HG02870 (cell line): ENCODE results near the gene DTWD2.
"Not testable (repeated sequence)": the region's sequence is repeated elsewhere in the genome, so short reads cannot be mapped to it uniquely, and the experiment has no call there.

Experiments used
- ATAC-seq: cut with Tn5 transposase; IDR thresholded peaks from one replicate; pipeline ENCODE4 v1.9.1; 2021; ENCODE audit warnings: mild to moderate bottlenecking, moderate library complexity; ENCODE audit not compliant: unreplicated experiment

Gene DTWD2

DNA sequence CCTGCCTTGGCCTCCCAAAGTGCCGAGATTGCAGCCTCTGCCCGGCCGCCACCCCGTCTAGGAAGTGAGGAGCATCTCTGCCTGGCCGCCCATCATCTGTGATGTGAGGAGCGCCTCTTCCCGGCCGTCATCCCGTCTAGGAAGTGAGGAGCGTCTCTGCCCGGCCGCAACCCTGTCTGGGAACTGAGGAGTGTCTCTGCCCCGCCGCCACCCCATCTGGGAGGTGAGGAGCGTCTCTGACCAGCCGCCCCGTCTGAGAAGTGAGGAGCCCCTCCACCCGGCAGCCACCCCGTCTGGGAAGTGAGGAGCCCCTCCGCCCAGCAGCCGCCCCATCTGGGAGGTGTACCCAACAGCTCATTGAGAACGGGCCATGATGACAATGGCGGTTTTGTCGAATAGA, 10.5 kb upstream of the DTWD2 start:
- not testable (repeated sequence) for ATAC-seq

GRCh38 chr5:118996098-118996497, 7.8 kb upstream of the DTWD2 start:
- no peak for ATAC-seq

- ATAC-seq, result no peak
These were observed 6.2 kb upstream of the DTWD2 start for GRCh38 chr5:118994595-118994994.

GRCh38 chr5:118993118-118993517, 4.8 kb upstream of the DTWD2 start:
- ATAC-seq, result not testable (repeated sequence)

DNA sequence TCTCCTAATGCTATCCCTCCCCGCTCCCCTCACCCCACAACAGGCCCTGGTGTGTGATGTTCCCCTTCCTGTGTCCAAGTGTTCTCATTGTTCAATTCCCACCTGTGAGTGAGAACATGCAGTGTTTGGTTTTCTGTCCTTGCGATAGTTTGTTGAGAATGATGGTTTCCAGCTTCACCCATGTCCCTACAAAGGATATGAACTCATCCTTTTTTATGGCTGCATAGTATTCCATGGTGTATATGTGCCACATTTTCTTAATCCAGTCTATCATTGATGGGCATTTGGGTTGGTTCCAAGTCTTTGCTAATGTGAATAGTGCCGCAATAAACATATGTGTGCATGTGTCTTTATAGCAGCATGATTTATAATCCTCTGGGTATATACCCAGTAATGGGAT, 3.7 kb upstream of the DTWD2 start:
- ATAC-seq, result not testable (repeated sequence)

DNA sequence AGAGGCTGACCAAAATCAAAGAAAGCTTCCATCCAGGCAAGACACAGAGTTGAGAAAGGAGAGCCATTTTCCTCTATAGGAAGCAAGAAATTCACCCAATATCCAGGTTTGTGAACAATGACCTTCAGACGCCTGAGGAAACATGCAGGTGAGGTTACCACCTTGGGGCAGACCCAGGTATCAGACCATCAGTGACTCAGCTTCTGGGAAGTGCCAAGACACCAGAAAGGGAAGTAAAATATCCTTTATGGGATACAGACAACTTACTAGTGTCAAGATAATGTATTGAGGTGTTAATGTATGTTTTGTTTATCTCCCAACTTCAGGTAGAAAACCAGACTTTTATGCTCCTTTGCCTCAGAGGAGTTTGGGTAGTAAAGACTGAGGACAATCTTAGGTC, 2.2 kb upstream of the DTWD2 start:
- ATAC-seq, result no peak

DNA sequence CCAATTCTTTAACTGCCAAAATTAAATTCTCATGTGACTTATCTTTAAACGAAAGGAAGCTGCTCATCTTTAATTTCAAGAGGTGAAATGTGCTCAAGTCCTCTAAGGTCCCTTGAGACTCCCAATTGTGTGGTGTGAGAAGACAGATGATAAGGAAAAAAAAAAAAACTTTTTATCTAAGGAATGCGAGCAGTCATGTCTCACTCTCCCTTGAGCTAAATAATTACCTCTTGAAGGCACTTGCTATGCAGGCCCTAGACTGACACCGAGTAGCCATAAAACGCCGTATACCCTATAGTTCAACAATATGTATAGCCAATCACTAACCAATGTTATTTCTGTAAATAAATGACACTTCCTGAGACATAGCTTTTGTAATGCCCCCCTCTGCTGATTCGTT, 1.5 kb upstream of the DTWD2 start:
- ATAC-seq, result no peak

DNA sequence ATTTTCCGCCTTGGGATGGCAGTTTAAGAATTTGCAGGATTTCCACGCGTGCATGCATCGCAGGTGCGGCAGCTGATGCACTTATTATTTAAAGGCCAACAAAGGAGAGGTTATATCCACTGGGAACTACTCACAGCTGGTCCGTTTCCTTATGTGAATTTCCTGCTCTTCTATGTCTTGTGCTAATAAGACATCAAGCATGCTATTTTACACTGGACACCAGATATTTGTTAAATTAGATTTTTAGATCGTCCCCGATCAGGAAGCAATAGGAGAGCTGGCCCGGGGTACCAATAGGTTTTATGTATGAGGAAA, 476 bp upstream of the DTWD2 start:
- no peak for ATAC-seq

DNA sequence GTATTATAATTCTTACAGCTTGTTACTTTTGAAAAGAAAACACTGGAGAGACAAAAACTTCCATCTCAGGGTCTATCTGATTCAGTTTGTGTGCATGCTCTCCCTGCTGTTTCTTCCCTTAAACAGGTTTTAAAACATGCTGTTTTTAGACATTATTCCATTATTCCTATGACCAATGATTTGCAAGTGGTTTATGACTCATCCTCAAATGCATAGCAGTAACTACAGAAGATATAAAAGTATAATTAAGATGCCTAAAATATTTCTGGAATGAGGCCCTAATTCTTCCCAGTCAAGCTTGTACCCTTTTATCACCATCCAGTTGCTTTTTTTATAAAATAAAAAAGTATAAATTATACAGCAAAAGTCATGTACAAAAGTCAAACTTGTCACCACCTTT, 3.7 kb downstream of the DTWD2 start:
- ATAC-seq, result no peak

DNA sequence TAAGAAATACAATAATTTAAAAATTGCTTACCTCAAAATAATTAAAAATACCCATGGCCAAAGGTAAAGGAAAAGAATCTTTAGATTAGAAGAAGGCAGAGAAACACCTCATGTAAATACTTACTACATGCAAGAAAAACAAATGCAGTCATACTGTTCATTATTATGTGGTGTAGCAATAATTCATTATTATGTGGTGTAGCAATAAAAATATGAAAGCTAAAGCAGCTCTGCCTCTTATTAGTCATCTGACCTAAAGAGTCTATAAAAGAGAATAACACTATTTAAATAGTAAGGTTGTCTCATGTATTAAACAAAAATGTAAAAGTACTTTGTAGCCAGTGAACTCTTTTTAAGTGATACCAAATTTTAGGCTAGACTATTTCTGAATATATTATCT, 6.6 kb downstream of the DTWD2 start:
- ATAC-seq, result no peak

- ATAC-seq, result no peak
These were observed 7.9 kb downstream of the DTWD2 start for GRCh38 chr5:118980438-118980837.

- no peak for ATAC-seq
These were observed 8.3 kb downstream of the DTWD2 start for GRCh38 chr5:118980017-118980416.

GRCh38 chr5:118973779-118974445, 14.4 kb downstream of the DTWD2 start:
- not testable (repeated sequence) for ATAC-seq

DNA sequence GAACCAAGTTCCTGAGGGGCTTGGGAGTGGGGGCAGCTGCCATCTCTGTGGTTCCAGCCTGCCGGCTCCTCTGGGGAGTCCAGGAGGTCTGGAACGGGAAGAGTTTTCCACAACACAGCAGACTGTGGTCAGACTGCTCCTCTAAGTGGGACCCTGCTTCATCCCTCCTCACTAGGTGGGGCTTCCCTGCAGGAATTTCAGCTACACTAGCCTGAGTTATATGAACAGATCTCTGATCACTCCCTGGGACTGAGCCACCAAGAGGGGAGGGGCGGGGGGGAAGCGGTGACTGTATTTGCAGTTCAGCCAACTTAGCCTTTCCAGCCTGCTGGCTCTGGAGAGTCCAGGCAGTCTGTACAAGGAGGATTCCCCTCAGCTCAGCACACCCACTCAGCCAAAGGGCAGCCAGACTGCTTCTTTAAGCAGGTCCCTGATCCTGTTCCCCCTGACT, 19.4 kb downstream of the DTWD2 start:
- no peak for ATAC-seq

- no peak for ATAC-seq
These were observed 19.9 kb downstream of the DTWD2 start for GRCh38 chr5:118968406-118968911.

DNA sequence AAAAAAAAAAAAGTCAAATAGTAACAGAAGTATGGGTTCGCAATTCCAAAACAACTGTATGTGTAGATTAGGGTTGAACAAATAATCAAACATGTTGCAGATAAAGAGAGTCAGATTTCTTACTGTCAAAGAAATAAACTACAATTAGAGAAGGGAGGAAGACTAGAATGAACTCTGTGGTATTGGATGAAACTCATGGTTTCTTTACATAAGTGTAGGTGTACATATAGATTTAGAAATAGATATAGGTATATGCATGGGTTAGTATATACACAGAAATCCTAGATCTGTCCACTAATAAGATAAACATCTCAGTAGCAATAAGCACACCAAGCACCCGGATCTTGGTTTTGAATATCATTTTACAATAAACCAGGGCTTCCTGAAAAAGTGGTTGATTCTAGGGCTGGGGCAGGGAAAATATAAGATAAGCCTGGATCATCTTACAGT, 21.3 kb downstream of the DTWD2 start:
- no peak for ATAC-seq

- ATAC-seq, result no peak
These were observed 22.5 kb downstream of the DTWD2 start for GRCh38 chr5:118965890-118966289.

DNA sequence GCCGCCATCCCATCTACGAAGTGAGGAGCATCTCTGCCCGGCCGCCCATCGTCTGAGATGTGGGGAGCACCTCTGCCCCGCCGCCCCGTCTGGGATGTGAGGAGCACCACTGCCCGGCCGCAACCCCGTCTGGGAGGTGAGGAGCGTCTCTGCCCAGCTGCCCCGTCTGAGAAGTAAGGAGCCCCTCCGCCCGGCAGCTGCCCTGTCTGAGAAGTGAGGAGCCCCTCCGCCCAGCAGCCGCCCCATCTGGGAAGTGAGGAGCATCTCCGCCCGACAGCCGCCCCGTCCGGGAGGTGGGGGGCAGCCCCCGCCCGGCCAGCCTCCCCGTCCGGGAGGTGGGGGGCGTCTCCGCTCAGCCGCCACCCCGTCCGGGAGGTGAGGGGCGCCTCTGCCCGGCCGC, 23.4 kb downstream of the DTWD2 start:
- not testable (repeated sequence) for ATAC-seq

GRCh38 chr5:118964388-118964787, 24.0 kb downstream of the DTWD2 start:
- not testable (repeated sequence) for ATAC-seq

DNA sequence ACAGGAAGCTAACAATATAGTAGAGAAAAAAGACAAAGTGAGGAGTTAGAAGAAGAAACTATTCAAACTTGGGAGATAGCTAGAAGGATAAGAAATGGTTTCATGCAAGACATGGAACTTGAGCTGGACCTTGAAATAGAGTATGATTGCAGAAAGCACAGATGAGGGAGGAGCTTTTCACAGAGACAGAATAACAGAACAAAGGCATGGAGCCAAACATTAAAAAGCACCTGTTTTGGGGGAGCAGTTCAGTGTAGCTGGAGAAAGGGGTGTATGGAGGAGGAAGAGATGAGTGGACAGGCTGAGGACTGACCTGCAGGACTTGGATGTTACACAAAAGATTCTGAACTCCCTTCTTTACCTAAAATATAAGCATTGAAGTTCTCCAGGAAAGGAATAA, 25.2 kb downstream of the DTWD2 start:
- ATAC-seq, result no peak

- no peak for ATAC-seq
These were observed 27.8 kb downstream of the DTWD2 start for GRCh38 chr5:118960557-118960956.

GRCh38 chr5:118956727-118957126, 31.6 kb downstream of the DTWD2 start:
- no peak for ATAC-seq

- no peak for ATAC-seq
These were observed 34.7 kb downstream of the DTWD2 start for GRCh38 chr5:118953652-118954005.
